GM21717 (cell line): ENCODE measurements around the gene CEP131.

Experiments used
- ATAC-seq: cut with Tn5 transposase; IDR thresholded peaks from one replicate; pipeline ENCODE4 v1.9.1; 2021; ENCODE audit warnings: mild to moderate bottlenecking, moderate library complexity; ENCODE audit not compliant: unreplicated experiment

Gene CEP131

DNA sequence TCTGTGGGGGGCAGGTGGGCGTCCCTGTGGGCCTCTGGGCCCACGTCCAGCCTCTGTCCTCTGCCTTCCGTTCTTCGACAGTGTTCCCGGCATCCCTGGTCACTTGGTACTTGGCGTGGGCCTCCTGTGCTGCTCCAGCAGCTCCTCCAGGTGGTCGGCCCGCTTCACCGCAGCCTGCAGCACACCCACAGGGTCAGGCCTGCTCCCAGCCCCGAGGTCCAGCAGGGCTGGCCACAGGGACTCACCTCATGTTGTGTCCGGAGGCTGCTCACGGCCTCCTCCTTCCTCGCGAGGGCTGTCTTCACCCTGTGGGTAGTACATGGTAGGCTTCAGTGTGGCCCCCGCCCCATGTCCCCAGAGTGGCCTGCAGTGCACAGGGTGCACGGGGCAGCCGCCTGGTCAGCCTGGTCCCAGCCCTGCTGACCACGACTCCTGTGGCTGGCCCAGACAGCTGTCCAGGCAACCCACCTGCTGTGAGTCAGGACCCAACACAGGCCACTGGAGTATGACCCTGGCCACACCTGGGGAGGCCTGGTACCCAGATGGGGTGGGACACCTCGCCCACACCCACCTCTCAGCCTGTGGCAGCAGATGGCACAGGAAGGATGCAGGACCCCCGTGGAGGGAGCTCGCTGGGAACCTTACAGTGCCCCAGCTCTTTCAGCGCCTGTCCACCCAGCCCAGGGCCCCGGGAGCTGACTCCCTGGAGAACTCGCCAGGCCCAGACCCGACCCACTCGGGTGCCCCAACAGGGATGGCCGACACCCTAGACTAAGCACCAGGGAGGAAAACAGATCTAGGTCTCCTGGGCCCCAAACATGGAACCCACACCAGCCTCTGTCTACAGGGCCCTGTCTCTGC is 32.9 kb downstream of the CEP131 start:
- no peak for ATAC-seq

GRCh38 chr17:81189016-81189415 is 33.7 kb downstream of the CEP131 start:
- no peak for ATAC-seq

DNA sequence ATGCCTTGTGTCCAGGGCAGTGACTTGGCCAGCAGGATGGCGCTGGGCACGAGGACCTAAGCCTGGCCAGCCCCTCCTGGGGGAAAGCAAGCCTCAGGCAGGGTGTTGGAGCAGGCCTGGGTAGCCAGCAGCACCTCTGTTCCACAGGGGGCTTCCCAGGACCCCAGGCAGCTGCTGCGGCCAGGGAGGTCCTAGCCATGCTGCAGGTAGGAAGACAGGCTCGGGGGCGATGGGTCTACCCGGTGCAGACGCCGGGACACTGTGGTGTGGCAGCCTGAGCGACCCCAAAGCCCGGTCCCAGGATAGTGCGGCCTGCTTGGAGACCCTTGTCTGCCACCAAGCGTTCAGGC is 34.3 kb downstream of the CEP131 start:
- ATAC-seq = no peak

GRCh38 chr17:81187586-81188490 is 34.9 kb downstream of the CEP131 start:
- no peak for ATAC-seq

DNA sequence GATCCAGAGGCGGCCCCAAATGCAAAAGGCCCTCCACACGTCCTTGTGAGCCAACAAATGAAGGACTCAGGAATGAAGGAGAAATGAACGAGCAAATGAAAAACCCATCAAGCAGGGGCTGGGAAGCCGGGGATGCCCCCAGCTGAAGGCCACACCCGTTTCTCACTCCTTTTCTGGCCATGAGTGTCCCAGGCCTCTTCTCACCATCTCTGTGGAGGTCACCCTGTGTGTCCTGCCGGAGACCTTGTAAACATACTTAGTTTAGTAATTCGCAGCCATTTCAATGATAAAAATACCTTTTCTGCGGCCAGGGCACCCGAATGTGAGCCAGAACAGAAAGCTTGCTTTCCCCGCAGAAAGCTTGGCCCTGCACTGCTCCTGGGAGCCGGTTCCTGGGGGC is 35.6 kb downstream of the CEP131 start:
- no peak for ATAC-seq

DNA sequence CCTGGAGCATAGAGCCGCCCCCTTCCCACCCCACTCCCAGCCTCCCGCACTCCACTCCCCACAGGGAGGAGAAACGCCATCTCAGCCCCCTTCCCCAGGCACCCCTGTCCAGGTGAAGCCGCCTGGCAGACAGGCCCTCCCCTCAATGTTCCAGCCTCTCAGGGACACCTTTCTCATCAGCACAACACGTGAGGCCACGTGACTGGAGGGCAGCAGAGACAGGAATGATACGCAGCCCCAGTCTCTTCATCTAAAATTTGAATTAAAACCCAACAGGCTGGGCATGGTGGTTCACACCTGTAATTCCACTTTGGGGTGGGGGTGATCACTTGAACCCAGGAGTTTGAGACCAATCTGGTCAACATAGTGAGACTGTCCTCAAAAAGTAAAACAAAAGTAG is 36.6 kb downstream of the CEP131 start:
- ATAC-seq = no peak

GRCh38 chr17:81184555-81184954 is 38.2 kb downstream of the CEP131 start:
- no peak for ATAC-seq

GRCh38 chr17:81183807-81184206 is 39.0 kb downstream of the CEP131 start:
- no peak for ATAC-seq

- no peak for ATAC-seq
Measured at GRCh38 chr17:81183316-81183715, 39.4 kb downstream of the CEP131 start.

DNA sequence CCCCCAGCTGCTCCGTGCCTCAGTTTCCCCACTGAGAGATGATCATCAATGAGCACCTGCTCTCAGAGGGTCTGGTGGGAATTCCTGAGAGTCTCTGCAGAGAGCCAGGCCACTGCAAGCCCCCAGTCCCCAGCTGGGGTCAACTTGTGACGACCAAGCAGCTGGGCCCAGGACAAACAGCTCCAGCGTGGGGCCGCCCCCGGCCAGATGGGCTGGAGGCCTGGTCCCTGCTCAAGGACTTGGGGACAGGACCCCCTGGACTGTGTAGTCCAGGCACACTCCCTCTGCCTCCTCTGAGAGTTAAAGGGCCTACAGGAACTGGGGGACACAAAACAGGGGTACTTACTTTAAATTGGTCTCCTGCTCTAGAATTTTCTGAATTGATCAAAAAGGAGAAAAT is 40.2 kb downstream of the CEP131 start:
- no peak for ATAC-seq

DNA sequence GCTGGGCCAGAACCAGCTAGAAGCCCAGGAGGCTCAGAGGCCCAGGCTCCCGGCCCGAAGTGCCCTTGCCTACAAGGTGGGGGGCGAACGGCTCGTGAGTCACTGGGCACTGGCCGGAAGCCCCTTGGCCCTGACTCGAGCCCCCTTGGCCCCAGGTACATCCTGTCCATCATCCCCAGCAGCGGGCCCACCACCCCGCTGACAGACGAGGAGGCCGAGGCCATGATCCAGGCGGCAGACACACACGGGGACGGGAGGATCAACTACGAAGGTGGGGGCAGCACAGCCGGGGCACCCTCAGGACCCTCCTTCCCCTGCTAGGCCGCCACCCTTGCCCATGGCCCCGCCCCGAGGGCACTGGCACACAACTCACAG is 41.0 kb downstream of the CEP131 start:
- no peak for ATAC-seq

DNA sequence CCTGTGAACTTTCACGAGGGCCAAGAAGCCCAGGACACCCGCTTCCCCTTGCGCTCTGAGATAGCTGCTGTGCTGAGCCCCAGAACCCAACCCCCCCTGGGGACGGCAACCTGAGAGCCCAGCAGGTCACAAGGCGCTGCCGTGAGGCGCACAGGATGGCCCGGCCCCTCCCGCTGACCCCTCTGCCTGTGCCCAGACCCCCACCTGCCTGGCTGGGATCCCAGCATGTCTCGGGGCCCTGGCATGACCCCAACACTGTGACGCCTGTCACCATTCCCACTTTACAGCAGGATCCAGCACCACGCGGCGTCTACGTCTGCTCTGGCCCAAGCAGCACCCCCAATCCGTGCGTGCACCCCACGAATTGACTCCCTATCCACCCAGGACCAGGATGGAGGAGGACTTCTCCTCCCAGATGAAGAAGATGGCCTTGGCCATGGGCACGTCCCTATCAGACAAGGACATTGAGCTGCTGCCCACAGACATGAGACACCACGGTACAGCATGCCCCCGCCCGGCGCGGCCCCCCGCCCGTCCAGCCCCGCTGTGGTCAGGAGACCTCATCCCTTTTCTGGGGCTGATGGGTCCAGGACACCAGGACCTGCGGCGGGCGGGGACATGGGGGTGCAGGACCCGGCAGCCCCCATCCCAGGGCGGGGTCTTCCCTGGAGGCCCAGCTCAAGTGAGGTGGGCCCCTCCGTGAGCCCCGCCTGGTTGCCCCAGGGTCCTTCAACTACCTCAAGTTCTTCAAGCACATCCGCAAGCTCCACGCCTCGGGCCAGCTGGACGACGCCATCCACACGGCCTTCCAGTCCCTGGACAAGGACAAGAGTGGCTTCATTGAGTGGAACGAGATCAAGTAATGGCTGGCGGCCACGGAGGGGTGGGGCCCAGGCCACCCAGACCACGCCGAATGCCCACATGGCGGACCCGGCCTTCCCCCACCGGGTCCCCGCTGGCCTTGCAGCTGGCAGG is 41.6 kb downstream of the CEP131 start:
- ATAC-seq = no peak

DNA sequence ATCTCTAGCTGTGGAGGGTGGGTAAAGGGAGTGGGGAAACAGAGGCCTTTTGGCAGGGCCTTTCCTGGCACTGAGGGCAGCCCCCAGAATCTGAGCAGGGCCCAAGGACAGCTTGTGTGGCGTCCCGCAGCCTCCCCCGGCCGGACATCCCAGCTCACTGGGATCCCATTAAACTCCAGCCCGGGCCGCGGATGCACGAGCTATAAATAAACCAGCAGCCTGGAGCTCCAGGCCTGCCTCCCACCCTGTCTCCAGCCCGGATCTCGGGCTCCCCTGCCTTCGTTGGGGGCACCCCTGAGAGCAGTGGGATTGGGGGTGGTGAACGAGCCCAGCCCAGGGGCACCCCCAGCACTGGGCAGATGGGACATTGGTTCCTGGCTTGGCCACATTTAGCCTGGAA is 42.9 kb downstream of the CEP131 start:
- no peak for ATAC-seq

DNA sequence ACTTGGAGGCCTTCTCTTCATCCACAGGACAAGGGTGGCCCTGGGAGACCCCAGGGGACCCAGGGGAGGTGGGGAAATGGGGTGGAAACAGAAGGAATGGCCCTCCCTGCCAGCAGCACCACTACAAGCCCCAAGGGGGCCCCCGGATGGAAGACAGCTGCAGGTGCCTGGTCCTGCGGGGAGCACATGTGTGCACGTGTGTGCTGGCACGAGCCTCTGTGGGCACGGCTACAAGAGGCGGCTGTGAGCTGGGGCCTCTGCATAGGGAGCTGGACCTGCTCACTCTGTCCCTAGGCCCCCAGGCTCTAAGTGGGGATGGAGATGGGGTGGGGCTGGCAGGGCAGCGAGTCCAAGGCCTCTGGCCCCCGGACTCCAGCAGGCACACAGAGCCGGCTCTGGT is 43.5 kb downstream of the CEP131 start:
- ATAC-seq = no peak

- ATAC-seq = no peak
Measured at GRCh38 chr17:81178136-81179091, 44.4 kb downstream of the CEP131 start.

DNA sequence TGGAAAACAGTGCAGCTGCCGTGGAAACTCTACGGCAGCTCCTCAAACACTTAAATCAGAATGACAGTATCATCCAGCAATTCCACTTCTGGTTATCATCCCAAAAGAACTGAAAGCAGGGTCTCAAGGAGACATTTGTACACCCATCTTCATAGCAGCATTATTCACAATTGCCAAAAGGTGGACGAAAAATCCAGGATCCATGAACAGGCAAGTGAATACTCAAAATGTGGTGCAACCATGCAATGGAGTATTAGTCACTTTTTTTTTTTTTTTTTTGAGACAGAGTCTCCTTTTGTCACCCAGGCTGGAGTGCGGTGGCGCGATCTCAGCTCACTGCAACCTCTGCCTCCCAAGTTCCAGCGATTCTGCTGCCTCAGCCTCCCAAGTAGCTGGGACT is 46.1 kb downstream of the CEP131 start:
- no peak for ATAC-seq

- ATAC-seq = no peak
Measured at GRCh38 chr17:81173762-81174155, 49.0 kb downstream of the CEP131 start.

DNA sequence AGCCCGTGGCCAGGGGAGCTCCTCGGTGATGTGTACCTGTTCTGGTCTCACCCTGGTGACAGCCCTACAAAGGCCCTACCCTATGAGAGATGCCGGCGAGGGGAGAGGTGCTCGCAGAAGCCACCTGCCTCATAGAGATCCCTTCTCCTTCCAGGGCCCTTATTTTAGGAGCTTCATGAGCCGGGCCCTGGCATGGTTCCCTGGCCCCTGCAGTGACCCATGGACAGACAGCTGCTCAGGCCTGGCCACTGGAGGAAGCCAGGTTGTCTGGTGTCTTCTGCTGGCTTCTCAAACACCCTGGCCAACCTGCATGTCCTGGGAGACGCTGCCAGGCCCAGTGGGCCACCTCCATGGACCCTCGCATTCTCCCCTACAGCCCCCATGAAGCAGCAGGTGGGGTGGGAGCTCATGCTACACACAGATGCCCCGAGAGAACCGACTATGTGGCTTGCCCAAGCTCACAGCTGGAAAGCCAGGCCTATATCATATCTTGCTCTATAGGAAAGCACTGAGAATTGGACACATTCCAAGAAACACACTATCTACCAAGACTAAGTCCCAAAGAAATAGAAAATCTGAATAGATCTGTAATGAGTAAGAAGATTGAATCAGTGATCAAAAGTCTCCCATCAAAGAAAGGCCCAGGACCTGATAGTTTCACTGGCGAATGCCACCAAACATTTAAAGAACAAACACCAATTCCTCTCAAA is 49.6 kb downstream of the CEP131 start:
- no peak for ATAC-seq

GRCh38 chr17:81171941-81172340 is 50.8 kb downstream of the CEP131 start:
- no peak for ATAC-seq
